ENCODE results near the gene OGFOD3.
A peak's percentile ranks its signal among the peaks of the same experiment; 100 is the strongest.

The OGFOD3 gene

DNA sequence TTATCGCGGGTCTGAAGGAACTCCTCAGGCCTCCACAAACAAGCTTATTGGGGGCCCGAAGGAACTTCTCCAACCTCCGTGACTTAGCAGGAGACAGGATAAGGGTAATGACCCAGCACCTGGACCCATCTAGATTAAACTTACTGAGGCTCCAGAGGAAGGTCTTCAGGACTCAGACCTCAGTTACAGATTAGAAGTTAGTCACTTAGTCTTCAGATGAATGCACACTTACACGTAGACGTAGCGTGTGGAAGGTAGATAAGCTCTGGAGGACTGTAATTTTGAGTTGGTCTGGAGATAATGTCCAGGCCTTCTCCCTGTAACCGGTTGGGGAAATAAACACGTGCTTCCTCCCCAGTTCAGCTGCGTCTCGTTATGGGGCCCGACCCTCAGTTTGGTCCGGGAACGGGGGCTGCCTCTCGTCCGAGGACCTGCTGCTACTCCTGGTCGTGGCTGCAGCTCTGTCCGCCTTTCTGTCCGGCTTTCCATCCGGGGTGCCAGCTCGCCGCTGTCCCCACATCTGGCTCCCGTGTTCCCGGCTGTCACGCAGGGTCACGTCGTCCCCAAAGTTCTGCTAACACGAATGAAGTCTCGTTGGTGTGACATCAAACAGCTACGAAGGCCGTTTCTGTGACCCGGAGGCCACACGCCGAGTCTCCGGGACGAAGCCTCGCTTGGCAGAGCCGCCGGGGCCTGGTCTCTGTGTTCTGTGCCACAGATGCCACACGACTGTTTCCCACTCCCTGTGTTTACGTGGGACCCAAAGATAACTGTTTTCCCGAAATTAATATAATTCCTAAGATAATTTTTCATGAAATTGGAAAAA, 73.0 kb downstream of the OGFOD3 start:
- Histone ChIP-seq H3K9me3 (ENCODE audit: control insufficient read depth, insufficient read depth, low read depth, low read length) (0 out of 2 replicates have a peak, but pooled peaks cover 3% of the 10 kb centered on the region), H3K36me3 (ENCODE audit: control insufficient read depth, insufficient read depth, low read length) (no peaks in the 10 kb centered on the region), H3K4me3 (ENCODE audit: low read depth, low read length) (no peak overlapping the region), H3K27me3 (ENCODE audit: control insufficient read depth, insufficient read depth, low read length) (no peaks in the 10 kb centered on the region), H3K27ac (ENCODE audit: low read depth, low read length) (no peak overlapping the region), H3K4me1 (ENCODE audit: control insufficient read depth, insufficient read depth, low read length) (peaks cover 7% of the 10 kb centered on the region), H3K9ac (ENCODE audit: low read length) (no peak overlapping the region)

DNA sequence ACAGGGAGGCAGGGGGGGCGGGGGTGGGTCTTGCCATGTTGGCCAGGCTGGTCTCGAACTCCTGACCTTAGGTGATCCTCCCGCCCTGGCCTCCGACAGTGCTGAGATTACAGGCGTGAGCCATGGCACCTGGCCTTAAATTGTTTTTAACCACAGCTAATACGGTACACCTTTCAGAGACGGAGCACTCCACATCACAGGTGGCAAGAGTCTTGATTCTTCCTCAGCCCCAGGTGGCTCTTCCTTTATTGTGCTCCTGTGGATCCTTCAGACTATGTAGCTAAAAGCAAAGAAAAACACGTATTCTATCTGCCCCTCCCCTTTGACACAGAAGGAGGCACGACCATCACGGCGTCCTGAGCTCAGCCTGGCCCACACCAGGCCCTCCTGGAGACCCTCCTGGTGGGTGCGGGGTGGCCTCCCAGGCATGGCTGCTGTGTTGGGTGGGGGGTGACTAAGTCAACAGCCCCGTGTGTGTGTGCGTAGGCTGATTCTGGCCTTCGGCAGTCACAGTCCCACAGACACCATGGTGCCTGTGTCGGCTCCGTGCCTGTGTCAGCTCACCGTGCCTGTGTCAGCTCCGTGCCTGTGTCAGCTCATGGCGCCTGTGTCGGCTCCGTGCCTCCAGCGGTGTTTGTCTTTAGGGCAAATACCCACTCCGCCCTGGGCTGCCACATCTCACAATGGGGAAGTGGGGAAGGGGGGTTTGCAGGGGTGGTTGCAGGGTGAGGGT, 74.0 kb downstream of the OGFOD3 start:
- Histone ChIP-seq H3K4me3 (ENCODE audit: low read depth, low read length) (no peak overlapping the region), H3K36me3 (ENCODE audit: control insufficient read depth, insufficient read depth, low read length) (no peaks in the 10 kb centered on the region), H3K9me3 (ENCODE audit: control insufficient read depth, insufficient read depth, low read depth, low read length) (0 out of 2 replicates have a peak, but pooled peaks cover 3% of the 10 kb centered on the region), H3K27ac (ENCODE audit: low read depth, low read length) (no peak overlapping the region), H3K9ac (ENCODE audit: low read length) (no peak overlapping the region), H3K4me1 (ENCODE audit: control insufficient read depth, insufficient read depth, low read length) (peaks cover 8% of the 10 kb centered on the region), H3K27me3 (ENCODE audit: control insufficient read depth, insufficient read depth, low read length) (0 out of 2 replicates have a peak, but pooled peaks cover 3% of the 10 kb centered on the region)

DNA sequence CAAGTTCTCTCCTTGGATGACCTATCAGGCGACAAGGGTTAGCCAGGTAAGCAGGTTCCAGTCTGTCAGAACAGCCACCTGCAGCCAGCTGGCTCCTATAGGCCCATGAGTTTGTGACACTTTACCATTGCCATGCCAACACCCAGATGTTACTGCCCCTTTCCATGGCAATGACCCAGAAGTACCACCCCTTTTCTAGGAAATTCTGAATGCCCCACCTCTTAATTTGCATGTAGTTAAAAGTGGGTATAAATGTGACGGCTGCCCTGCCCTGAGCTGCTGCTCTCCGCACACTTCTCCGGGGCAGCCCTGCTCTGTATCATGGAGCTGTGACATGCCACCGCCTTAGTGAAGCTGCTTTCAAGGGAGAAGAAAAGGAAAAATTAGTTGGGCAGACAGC, 74.8 kb downstream of the OGFOD3 start:
- H3K4me1 ChIP-seq (ENCODE audit: control insufficient read depth, insufficient read depth, low read length): peaks cover 11% of the 10 kb centered on the region
- no peaks in the 10 kb centered on the region for H3K36me3 ChIP-seq (ENCODE audit: control insufficient read depth, insufficient read depth, low read length)
- no peak overlapping the region for H3K9ac ChIP-seq (ENCODE audit: low read length)
- no peak overlapping the region for H3K4me3 ChIP-seq (ENCODE audit: low read depth, low read length)
- H3K27ac ChIP-seq (ENCODE audit: low read depth, low read length): no peak overlapping the region
- H3K27me3 ChIP-seq (ENCODE audit: control insufficient read depth, insufficient read depth, low read length): 0 out of 2 replicates have a peak, but pooled peaks cover 5% of the 10 kb centered on the region
- 0 out of 2 replicates have a peak, but pooled peaks cover 3% of the 10 kb centered on the region for H3K9me3 ChIP-seq (ENCODE audit: control insufficient read depth, insufficient read depth, low read depth, low read length)

DNA sequence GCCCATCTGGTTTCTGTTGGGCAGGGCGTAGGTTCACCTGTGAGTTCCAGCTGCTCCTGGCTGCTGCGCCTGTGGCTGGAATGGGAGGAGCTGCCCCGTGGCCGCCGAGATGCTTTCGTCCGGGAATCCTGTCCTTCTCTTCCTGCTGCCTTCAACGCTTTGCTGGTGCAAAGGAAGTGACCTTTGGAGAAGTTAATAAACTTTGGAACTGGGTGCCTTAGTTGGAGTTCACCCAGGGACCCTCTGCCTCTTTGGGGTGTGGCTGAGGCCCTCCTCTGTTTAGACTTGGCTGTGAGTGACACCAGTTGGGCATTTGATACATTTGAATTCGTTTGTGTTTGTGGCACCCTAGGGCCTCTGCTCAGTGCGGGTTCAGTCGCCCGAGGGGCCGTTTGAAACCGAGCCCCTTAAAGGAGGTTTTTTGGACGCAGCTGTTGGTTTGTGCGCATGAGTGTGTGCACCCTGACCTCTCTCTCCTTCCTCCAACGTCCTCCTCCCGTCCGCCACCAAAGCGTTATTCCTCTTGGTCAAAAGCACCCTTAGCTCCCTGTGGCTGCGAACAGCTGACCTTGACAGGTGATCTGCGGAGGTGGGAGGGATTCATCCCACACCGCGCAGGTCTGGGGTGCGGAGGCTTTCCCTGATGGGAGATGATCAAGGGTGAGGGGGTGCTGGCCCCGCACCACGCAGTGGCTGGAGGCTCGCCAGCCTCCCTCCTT, 75.9 kb downstream of the OGFOD3 start:
- H3K9me3 ChIP-seq (ENCODE audit: control insufficient read depth, insufficient read depth, low read depth, low read length): 0 out of 2 replicates have a peak, but pooled peaks cover 3% of the 10 kb centered on the region
- no peaks in the 10 kb centered on the region for H3K36me3 ChIP-seq (ENCODE audit: control insufficient read depth, insufficient read depth, low read length)
- H3K4me1 ChIP-seq (ENCODE audit: control insufficient read depth, insufficient read depth, low read length): peaks cover 11% of the 10 kb centered on the region
- 0 out of 2 replicates have a peak, but pooled peaks cover 5% of the 10 kb centered on the region for H3K27me3 ChIP-seq (ENCODE audit: control insufficient read depth, insufficient read depth, low read length)
- no peak overlapping the region for H3K9ac ChIP-seq (ENCODE audit: low read length)
- no peak overlapping the region for H3K4me3 ChIP-seq (ENCODE audit: low read depth, low read length)
- no peak overlapping the region for H3K27ac ChIP-seq (ENCODE audit: low read depth, low read length)

DNA sequence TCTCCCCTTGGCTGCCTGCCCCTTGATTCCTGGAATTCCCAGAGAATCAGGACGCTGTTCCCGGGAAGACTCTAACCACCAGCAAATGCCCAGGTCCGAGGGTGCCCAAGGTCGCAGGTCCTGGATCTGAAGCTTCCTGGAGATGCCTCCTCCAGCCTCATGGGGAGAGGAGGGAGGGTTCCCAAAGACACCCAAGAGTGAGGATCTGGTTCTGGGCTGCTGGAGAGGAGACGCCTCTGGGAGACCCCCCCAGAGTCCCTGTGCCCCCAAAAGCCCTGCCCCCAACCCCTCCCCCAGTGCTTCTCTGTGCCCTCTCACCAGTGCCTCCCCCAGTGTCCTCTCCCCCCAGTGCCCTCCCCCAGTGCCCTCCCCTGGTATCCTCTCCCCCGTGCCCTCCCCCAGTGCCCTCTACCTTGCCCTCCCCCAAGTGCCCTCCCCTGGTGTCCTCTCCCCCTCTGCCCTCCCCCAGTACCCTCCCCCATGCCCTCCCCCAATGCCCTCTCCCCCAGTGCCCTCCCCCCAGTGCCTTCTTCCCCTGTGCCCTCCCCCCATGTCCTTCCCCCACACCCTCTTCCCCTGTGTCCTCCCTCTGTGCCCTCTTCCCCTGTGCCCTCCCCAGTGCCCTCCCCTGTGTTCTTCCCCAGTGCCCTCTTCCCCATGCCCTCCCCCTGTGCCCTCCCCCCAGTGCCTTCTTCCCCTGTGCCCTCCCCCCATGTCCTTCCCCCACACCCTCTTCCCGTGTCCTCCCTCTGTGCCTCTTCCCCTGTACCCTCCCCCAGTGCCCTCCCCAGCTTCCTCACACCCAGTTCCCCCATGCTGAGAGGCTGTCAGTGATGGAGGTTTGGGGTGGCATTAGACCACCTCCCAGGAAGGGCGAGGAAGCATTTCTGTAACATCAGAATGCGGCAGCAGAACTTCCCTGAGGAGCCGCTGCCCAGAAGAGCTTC, 78.5 kb downstream of the OGFOD3 start:
- 0 out of 2 replicates have a peak, but pooled peaks cover 3% of the 10 kb centered on the region for H3K9me3 ChIP-seq (ENCODE audit: control insufficient read depth, insufficient read depth, low read depth, low read length)
- H3K9ac ChIP-seq (ENCODE audit: low read length): no peak overlapping the region
- H3K27me3 ChIP-seq (ENCODE audit: control insufficient read depth, insufficient read depth, low read length): peaks cover 18% of the 10 kb centered on the region
- peaks cover 11% of the 10 kb centered on the region for H3K4me1 ChIP-seq (ENCODE audit: control insufficient read depth, insufficient read depth, low read length)
- H3K27ac ChIP-seq (ENCODE audit: low read depth, low read length): no peak overlapping the region
- no peaks in the 10 kb centered on the region for H3K36me3 ChIP-seq (ENCODE audit: control insufficient read depth, insufficient read depth, low read length)
- peak overlapping the region; percentile 25; the same call in 1 of the 2 replicates for H3K4me3 ChIP-seq (ENCODE audit: low read depth, low read length)

Measured in HUES6 (cell line).